RPMI7951 (cell line): ENCODE data around the gene ATRIP. TPM values are rescaled to one million over a fixed set of nuclear protein-coding genes. Genes with fewer than 3 reads are reported as not detected.

ENCODE experiments used
- DNase-seq: peaks from one replicate; pipeline ENCODE4 v3.0.0-alpha.2; 2012; ENCODE audit warnings: low read depth
- total RNA-seq: library from RNA; depleted of rRNA; stranded (reverse); fragments of >200 nt; shearing (Covaris generic); gene quantifications from 2 replicates; pipeline ENCODE4 v1.2.3, GENCODE V29; 2014

Gene ATRIP
- total RNA-seq, 1 experiment from 2014 or later, result 14.3 TPM

GRCh38 chr3:48409291-48410201 lies 37.0 kb upstream of the ATRIP start:
- no peak for DNase-seq

GRCh38 chr3:48410205-48411040 lies 36.1 kb upstream of the ATRIP start:
- no peak for DNase-seq

GRCh38 chr3:48411041-48411588 lies 35.4 kb upstream of the ATRIP start:
- no peak for DNase-seq

GRCh38 chr3:48411606-48412374 lies 34.7 kb upstream of the ATRIP start:
- DNase-seq, result no peak

- DNase-seq, result no peak
Measured at GRCh38 chr3:48412375-48413001, 34.0 kb upstream of the ATRIP start.

- DNase-seq, result no peak
Measured at GRCh38 chr3:48413086-48413485, 33.5 kb upstream of the ATRIP start.

GRCh38 chr3:48413611-48414010 lies 32.9 kb upstream of the ATRIP start:
- no peak for DNase-seq

- DNase-seq, result no peak
Measured at GRCh38 chr3:48414376-48415250, 31.9 kb upstream of the ATRIP start.

- no peak for DNase-seq
Measured at GRCh38 chr3:48415251-48415953, 31.1 kb upstream of the ATRIP start.

GRCh38 chr3:48416091-48416505 lies 30.4 kb upstream of the ATRIP start:
- no peak for DNase-seq

GRCh38 chr3:48416546-48416945 lies 30.0 kb upstream of the ATRIP start:
- no peak for DNase-seq

- DNase-seq, result no peak
Measured at GRCh38 chr3:48417529-48418108, 28.9 kb upstream of the ATRIP start.

- DNase-seq, result no peak
Measured at GRCh38 chr3:48418140-48418539, 28.4 kb upstream of the ATRIP start.

- no peak for DNase-seq
Measured at GRCh38 chr3:48418651-48419050, 27.9 kb upstream of the ATRIP start.

GRCh38 chr3:48419149-48419548 lies 27.4 kb upstream of the ATRIP start:
- DNase-seq, result no peak

- no peak for DNase-seq
Measured at GRCh38 chr3:48419597-48419996, 26.9 kb upstream of the ATRIP start.

GRCh38 chr3:48420561-48420960 lies 26.0 kb upstream of the ATRIP start:
- no peak for DNase-seq

- DNase-seq, result no peak
Measured at GRCh38 chr3:48422272-48422671, 24.3 kb upstream of the ATRIP start.

- DNase-seq, result no peak
Measured at GRCh38 chr3:48422681-48423080, 23.9 kb upstream of the ATRIP start.
